ENCODE data around the gene MAP3K5. TPM values are rescaled to one million over a fixed set of nuclear protein-coding genes. Genes with fewer than 3 reads are reported as not detected.

The MAP3K5 gene
- total and polyA plus RNA-seq, 2 donors (not counting 3 experiments of a cell fraction or from before 2014, with no cell fraction given): 1.5 to 7.0 TPM

DNA sequence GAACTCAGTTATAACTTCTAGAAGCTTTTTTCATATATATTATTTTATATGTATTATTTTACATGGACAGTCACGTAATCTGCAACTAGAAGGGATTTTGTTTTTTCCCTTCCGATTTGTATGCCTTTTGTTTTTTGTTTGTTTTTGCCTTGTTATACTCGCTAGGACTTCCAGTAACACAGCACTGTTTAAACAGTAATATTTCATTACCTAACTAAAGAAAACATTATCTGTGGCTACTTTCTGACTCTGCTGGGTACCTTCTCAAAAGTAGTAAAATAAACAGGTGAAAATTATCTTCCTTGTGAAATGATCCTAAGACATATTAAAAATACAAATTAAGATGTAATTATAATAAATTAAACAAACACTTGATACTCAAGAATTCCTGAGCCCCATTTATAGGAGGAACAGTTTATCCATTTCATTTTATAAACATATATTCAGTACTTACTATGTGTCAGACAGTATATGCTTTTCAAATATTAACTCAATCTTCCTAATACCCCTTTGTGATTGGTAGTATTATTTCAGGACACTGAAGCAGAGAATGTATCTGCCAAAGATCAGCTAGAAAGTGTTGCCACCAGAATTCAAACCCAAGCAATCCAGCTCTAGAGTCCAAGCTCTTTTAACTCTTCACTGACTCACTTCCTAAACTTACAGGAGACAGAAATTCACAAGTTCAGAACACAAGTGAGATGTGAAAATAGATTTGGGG lies 65.3 kb downstream of the MAP3K5 start:
- DNase-seq (ENCODE audit: low read depth, low spot score): no peak
- no peaks in the 10 kb centered on the region for H3K4me1 ChIP-seq (ENCODE audit: control insufficient read depth, extremely low read depth, insufficient read depth, low read length)
- H3K79me2 ChIP-seq (ENCODE audit: control insufficient read depth, insufficient read depth, low read length): no peaks in the 10 kb centered on the region
- FAIRE-seq: no peak
- no peak for TF ChIP-seq MAX (IDR thresholded peaks at IDR 0.05; ENCODE audit: insufficient read depth, insufficient read length)
- no peak for TF ChIP-seq JUN (IDR thresholded peaks at IDR 0.05; ENCODE audit: borderline replicate concordance, insufficient read depth, insufficient read length, low read depth)
- TF ChIP-seq POLR2AphosphoS5 (IDR thresholded peaks at IDR 0.05; ENCODE audit: insufficient read depth, low read depth, low read length): no peak
- TF ChIP-seq MYC (IDR thresholded peaks at IDR 0.05; ENCODE audit: low read depth, low read length): no peak
- TF ChIP-seq EZH2 (IDR thresholded peaks at IDR 0.05; ENCODE audit: borderline replicate concordance, low read depth, low read length, severe bottlenecking): no peak
- no peak for TF ChIP-seq POLR2A (IDR thresholded peaks at IDR 0.05; ENCODE audit: low read depth, low read length)
- no peak for TF ChIP-seq CTCF (IDR thresholded peaks at IDR 0.05; ENCODE audit: extremely low read depth in 1 of 2, insufficient read depth in 1 of 2, low read depth in 1 of 2, low read length in 2 of 2)
- TF ChIP-seq FOS (IDR thresholded peaks at IDR 0.05; ENCODE audit: borderline replicate concordance, insufficient read depth, low read length): no peak
- TF ChIP-seq GATA2 (IDR thresholded peaks at IDR 0.05; ENCODE audit: insufficient read depth, insufficient read length, low read depth, low read length): no peak
- no peak overlapping the region for H3K27ac ChIP-seq (ENCODE audit: insufficient read depth, low read depth, low read length)
- H3K9ac ChIP-seq (replicated peaks; ENCODE audit: extremely low read depth, insufficient read depth, low read length): no peak overlapping the region
- intact Hi-C loops (cut with micrococcal nuclease): no loop called here
- dilution Hi-C loops (cut with MboI; ENCODE audit: extremely low pct_ligation_motif_present, low sequenced_read_pairs): no loop called here
- no peaks in the 10 kb centered on the region for H3K9me1 ChIP-seq (replicated peaks; ENCODE audit: control insufficient read depth, extremely low read depth, insufficient read depth, low read length)
- no peaks in the 10 kb centered on the region for H3K9me3 ChIP-seq (replicated peaks; ENCODE audit: control insufficient read depth, insufficient read depth, low read length)
- H3K36me3 ChIP-seq (ENCODE audit: control insufficient read depth in 2 of 2, extremely low read depth in 1 of 2, insufficient read depth in 2 of 2, low read length in 2 of 2): no peaks in the 10 kb centered on the region
- ChIA-PET POLR2A (no interaction called here), CTCF (interaction anchor here (0.9 to 2.3 kb wide), 2 partner anchors 10 to 65 kb away, joined by 3 to 8 read pairs; partner anchors contain the start of gene MAP3K5)
- H2AFZ ChIP-seq (ENCODE audit: low read depth, low read length): no peak overlapping the region
- no peaks in the 10 kb centered on the region for H3K27me3 ChIP-seq (ENCODE audit: control insufficient read depth in 2 of 2, insufficient read depth in 2 of 2, low read length in 2 of 2)
- BruUV-seq (replicated peaks): no TSS peak
- H4K20me1 ChIP-seq (replicated peaks; ENCODE audit: control insufficient read depth, extremely low read depth, insufficient read depth, low read length): no peaks in the 10 kb centered on the region
- H3K4me3 ChIP-seq (replicated peaks in 1 of 3; ENCODE audit: insufficient read depth in 1 of 3, low read depth in 1 of 3, low read length in 3 of 3): no peak overlapping the region
- H3K4me2 ChIP-seq (ENCODE audit: insufficient read depth, low read length): no peak overlapping the region

All from endothelial cell of umbilical vein (primary cell).